Inflammatory macrophage treated with lipopolysaccharide for 4 hours (primary cell): ENCODE results near the gene MAP1B.

ENCODE experiments used
- DNase-seq: peaks from one replicate; pipeline ENCODE4 v3.0.0-alpha.2; 2020

MAP1B gene

GRCh38 chr5:72134226-72134899 is 27.1 kb downstream of the MAP1B start:
- DNase-seq, result no peak

- peak; percentile 22 for DNase-seq
These were observed 30.6 kb downstream of the MAP1B start for GRCh38 chr5:72137826-72138409.

- no peak for DNase-seq
These were observed 31.8 kb downstream of the MAP1B start for GRCh38 chr5:72138943-72139521.

DNA sequence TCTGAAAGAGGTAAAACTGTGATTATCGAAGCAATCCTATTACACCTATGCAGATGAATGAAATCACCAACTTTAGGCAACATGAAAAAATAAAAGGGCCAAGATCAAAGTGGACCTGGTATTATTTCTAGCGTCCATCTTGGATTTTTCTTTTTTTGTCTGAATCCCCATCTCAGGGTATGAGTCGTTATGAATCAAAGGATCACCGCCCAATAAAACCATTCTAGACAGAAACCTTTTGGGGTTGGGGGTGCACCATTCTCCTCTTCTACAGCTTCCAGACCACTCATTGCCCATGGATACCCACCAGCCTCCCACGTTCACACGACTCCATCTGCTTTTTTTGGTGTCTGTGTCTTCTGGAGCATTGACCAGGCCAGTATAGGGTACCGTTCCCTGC is 33.4 kb downstream of the MAP1B start:
- DNase-seq, result no peak

DNA sequence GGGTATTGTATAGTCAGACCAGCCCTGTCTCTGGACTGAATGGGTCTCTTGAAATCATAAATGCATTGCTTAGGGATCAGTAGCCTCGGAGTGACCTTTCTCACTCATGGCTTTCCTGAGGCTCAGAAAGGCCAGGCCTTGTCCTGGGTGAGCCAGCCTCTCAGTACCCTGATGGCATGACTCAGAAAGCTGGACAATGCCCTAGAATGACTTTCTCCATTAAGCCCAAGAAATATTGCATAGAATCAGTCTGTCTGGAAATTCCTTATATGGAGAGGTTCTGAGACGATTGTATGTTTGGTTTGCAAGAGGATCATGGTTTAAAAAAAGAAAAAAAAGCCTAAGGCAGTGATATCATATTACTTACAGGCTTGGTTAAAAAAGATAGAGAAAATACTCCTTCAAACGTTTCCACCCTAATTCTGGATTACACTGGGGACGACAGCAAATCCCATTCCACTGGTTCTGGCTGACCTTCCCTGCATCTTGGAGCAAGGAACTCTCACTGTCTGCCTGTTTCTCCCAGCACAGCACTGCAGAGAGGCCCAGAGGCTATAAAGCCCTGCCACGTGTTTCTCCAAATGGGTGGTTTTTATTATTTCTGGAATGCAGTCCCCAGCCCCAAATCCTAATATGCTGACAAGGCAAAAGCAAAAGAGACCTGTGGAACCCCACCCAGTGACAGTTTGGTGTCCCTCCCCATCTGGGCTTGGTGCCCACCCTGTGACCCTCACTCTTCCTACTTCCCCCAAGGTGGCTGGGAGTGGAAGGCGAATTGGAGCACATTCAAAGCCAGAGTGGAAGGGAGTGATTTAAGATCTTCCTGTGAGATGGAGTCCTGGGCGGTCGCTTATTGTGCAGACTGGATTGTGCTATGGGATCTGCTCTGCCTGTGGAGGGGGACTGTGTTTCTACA is 34.4 kb downstream of the MAP1B start:
- no peak for DNase-seq

DNA sequence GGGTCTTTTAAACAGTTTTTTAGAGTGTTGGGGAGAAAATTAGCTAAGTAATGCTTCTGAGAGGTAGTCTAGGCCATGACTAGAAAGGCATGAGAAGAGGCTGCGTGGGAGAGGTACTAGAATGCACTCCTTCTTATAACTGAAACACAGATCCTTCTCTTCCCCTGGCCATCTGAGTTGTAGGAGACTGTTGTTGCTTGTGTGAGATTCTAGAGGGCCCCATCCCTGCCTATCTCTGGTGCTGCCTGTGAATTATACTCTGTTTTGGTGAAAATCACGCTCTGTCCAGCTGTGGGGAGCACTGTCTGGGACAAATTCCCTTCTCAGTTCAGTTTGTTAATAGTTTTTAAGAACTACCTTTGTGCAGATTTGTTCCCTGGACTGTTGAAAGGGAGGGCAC is 37.5 kb downstream of the MAP1B start:
- no peak for DNase-seq

DNA sequence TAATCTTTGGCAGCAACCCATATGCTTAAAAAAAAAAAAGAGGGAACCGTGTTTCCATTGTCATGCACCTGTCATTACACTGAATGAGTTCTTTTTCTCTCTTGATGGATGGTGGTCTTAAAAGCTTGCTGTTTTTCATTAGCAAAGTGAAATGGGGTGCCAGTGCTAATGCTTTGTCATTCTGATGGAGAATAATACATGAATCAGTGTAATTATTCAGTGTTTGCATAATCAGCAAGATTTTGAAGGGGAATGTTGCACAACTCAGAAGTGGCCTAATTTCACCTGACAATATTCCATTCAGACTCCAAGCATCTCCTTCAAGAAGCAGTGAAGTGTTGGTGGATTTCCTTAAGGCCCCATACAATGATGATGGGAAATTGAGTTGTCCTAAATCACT is 38.1 kb downstream of the MAP1B start:
- DNase-seq, result no peak

GRCh38 chr5:72146056-72146455 is 38.8 kb downstream of the MAP1B start:
- no peak for DNase-seq

GRCh38 chr5:72147569-72147968 is 40.3 kb downstream of the MAP1B start:
- DNase-seq, result no peak

DNA sequence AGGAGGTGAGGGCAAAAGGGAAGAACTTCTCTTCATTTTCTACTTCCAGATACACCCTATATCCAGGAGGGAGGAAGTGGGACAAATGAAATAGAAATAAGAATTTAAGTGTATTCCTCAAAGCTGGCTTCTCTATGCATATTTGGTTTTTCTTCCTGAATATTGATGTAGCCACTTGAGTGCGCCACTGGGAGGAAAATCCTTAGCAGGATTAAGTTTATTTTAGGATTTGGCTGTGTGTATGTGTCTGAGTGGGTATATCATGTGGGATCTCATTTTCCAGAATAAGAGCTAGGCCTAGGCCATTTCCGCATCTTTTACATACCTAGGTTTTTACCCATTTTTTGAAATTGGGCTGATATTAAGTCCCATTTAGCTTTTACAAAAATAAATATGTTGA is 42.5 kb downstream of the MAP1B start:
- DNase-seq, result no peak

DNA sequence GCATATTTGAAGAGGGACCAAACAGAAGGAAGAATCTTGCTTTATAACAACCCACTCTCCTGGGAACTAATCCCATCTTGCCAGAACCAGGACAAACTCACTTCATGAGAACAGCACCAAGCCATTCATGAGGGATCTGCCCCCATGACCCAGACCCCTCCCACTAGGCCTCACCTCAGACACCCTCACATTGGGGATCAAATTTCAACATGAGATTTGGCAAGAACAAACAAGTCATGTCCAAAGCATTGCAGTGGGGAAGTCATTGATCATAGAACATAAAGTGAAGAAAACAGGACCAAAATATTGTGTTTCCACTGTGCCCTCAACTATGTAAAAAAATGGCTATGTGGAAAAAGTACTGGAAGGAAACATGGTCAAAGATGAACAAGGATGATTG is 43.9 kb downstream of the MAP1B start:
- no peak for DNase-seq

DNA sequence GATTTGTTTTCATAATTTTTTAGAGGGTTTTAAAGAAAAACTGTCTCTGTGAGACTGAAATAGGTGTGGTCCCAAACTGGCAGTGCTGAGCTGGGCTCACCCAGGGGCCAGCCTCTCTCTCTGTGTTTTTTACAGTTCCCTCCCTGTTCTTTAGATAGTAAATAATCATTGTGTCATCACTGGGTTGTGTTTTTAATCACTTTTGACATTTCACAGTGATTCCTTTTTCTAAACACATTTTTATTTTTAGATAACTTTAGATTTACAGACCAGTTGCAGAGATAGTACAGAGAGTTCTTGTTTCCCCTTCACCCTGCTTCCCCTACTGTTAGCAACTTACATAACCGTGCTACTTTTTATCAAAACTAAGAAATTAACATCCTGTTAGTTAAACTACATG is 44.4 kb downstream of the MAP1B start:
- DNase-seq, result no peak

DNA sequence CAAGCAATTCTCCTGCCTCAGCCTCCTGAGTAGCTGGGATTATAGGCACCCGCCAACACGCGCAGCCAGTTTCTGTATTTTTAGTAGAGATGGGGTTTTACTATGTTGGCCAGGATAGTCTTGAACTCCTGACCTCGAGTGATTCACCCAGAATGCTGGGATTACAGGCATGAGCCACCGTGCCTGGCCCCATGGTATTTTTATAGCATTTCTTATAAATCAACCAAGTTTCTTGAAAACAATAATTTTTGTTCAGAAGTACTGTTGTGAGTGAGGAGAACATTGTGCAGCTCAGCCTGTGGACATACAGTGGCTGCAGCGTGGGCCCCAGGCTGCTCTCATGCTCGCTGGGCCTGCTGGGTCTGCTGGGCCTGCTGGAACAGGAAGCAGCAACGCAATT is 45.3 kb downstream of the MAP1B start:
- DNase-seq, result no peak

GRCh38 chr5:72153551-72153950 is 46.3 kb downstream of the MAP1B start:
- DNase-seq, result no peak

GRCh38 chr5:72154076-72154756 is 46.9 kb downstream of the MAP1B start:
- DNase-seq, result no peak

DNA sequence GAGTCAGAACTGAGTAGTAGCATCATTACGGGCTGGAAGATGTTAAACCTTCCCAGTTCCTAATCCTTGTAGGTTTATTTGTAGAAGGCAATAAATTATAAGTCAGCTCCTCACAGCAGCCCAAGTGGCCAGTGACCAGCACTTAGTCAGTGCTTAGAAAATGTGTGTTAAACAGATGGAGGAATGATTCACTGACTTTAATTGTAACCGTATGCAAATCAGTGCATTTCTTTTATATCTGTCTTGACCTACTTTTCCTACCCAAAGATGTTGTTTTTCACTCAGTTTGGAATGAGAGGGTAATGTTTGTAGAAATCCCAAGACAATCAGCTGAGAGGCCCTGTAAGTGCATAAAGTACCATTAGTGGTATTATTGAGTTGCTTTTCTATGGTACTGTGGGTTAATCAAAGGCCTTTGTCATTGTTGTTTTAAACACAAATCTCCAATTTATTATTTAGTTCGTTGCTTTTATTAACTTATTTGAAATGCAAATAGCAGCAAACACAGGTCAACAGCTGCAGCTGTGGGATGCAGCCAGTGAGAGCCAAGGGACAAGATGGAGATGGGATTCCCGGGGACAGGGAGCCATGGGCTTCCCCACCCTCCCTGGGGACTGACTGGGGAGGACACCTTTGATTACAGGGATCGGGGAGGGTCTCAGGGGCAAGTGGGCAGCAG is 49.8 kb downstream of the MAP1B start:
- DNase-seq, result no peak

DNA sequence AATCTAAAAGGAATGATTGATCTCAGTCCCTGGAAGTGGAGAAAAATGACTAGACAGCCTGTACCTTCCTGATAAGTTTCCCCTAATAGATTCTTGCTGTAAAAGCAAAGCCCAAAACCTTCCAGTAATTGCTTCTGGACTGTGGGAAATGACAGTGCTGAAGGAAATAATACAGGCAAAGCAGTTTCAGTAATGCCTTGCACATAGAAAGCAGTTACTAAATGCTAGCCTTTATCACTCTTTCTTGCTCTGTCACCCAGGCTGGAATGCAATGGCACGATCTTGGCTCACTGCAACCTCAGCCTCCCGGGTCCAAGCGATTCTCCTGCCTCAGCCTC is 50.3 kb downstream of the MAP1B start:
- DNase-seq, result no peak

GRCh38 chr5:72159501-72159911 is 52.2 kb downstream of the MAP1B start:
- DNase-seq, result no peak

- DNase-seq, result no peak
These were observed 53.1 kb downstream of the MAP1B start for GRCh38 chr5:72160329-72160728.

DNA sequence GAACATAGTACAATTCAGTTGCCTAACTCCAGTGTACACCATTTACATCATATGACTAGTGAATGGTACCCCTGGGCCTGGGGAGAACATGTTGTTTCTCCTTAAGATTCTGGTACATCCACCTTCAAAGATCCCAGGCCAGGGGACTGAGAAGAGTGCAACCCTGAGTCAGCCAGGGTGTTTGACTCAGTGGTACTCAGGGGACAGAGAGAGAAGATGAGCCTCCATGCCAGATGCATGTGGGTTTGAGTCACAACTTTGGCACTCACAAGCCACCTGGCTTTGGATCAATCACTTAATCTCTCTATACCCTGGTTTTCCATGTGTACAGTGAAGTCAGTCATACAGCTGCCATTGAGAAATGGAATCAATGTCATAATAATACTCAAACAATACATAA is 53.7 kb downstream of the MAP1B start:
- DNase-seq, result no peak

DNA sequence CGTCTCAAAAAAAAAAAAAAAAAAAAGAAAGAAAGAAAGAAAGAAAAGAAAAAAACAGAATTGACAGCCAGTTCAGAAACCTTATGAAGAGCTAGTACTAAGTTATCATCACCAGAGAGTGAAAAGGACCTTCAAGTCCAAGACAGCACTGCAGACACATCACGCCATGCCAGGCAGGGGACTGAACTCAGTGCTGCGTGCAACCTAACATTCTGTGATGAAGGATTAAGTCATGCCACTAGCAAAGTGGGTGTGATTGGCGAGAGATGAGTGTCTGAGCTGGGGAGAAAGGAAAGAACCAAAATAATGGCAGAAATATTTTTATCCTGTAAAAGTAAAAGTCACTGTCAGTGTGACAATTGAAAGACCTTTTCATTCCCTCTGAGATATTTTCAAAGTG is 54.7 kb downstream of the MAP1B start:
- no peak for DNase-seq

- no peak for DNase-seq
These were observed 56.2 kb downstream of the MAP1B start for GRCh38 chr5:72163349-72163983.
